Mesendoderm (in vitro differentiated cells): ENCODE results near the gene IFFO2. TPM values are rescaled to one million over a fixed set of nuclear protein-coding genes. Genes with fewer than 3 reads are reported as not detected.

Source experiments
- DNase-seq: peaks from one replicate; pipeline ENCODE4 v3.0.0; 2013
- H2AK5ac ChIP-seq: 2 replicates; pipeline ENCODE4 v1.6.1; 2013; ENCODE audit warnings: low read length, inconsistent platforms
- H2BK120ac ChIP-seq: 2 replicates; pipeline ENCODE4 v1.6.1; 2013; ENCODE audit warnings: low read depth, mild to moderate bottlenecking, low read length, moderate library complexity, mixed read lengths
- H2BK15ac ChIP-seq: replicated peaks from 2 replicates; pipeline ENCODE4 v1.6.1; 2013; ENCODE audit warnings: low read depth, mild to moderate bottlenecking, moderate library complexity
- H2BK5ac ChIP-seq: 2 replicates; pipeline ENCODE4 v1.6.1; 2013; ENCODE audit warnings: low read length, inconsistent platforms
- H3K18ac ChIP-seq: 2 replicates; pipeline ENCODE4 v1.6.1; 2013; ENCODE audit warnings: mild to moderate bottlenecking, low read length, mixed read lengths
- H3K23ac ChIP-seq: one replicate; pipeline ENCODE4 v1.6.1; 2013; ENCODE audit warnings: low read length
- H3K27ac ChIP-seq: 2 replicates; pipeline ENCODE4 v1.5.1; 2013; ENCODE audit warnings: low read depth, mild to moderate bottlenecking, inconsistent platforms, low read length, moderate library complexity
- H3K27me3 ChIP-seq: 2 replicates; pipeline ENCODE4 v1.6.1; 2013; ENCODE audit warnings: low read length, control low read depth, mild to moderate bottlenecking, inconsistent platforms; ENCODE audit not compliant: insufficient read depth, poor library complexity
- H3K36me3 ChIP-seq: 2 replicates; pipeline ENCODE4 v1.6.1; 2013; ENCODE audit warnings: low read length, inconsistent platforms; ENCODE audit not compliant: control insufficient read depth, insufficient read depth
- H3K4ac ChIP-seq: one replicate; pipeline ENCODE4 v1.6.1; 2013; ENCODE audit warnings: low read depth, mild to moderate bottlenecking, low read length, moderate library complexity
- H3K4me1 ChIP-seq: 2 replicates; pipeline ENCODE4 v1.6.1; 2013; ENCODE audit warnings: low read depth, low read length, inconsistent platforms; ENCODE audit not compliant: control insufficient read depth
- H3K4me2 ChIP-seq: 2 replicates; pipeline ENCODE4 v1.6.1; 2013; ENCODE audit warnings: low read length
- H3K4me3 ChIP-seq: 2 replicates; pipeline ENCODE4 v1.5.1; 2013; ENCODE audit warnings: mild to moderate bottlenecking, low read length
- H3K56ac ChIP-seq: one replicate; pipeline ENCODE4 v1.6.1; 2013; ENCODE audit warnings: low read length
- H3K79me1 ChIP-seq: 2 replicates; pipeline ENCODE4 v1.6.1; 2013; ENCODE audit warnings: low read length, inconsistent platforms
- H3K79me2 ChIP-seq: 2 replicates; pipeline ENCODE4 v1.6.1; 2013; ENCODE audit warnings: mild to moderate bottlenecking, low read length; ENCODE audit not compliant: control insufficient read depth, insufficient read depth
- H3K9ac ChIP-seq: 2 replicates; pipeline ENCODE4 v1.6.1; 2013; ENCODE audit warnings: low read length, inconsistent platforms
- H4K5ac ChIP-seq: one replicate; pipeline ENCODE4 v1.6.1; 2013; ENCODE audit warnings: low read length
- H4K8ac ChIP-seq: one replicate; pipeline ENCODE4 v1.6.1; 2013; ENCODE audit warnings: low read depth, mild to moderate bottlenecking, control low read depth, low read length, moderate library complexity
- WGBS: extraction: QIAGEN DNeasy Blood & Tissue Kit; methylation state at CpG from one replicate; pipeline ENCODE4 v1.1.7; 2013; ENCODE audit warnings: low lambda C conversion rate, missing lambda C conversion rate; ENCODE audit not compliant: insufficient coverage; ENCODE audit errors: extremely low coverage; 5-methylcytosine and 5-hydroxymethylcytosine counted together
- small RNA-seq: library from polyadenylated mRNA; stranded (forward); fragments of <200 nt; extraction: miRNeasy Mini kit (QIAGEN cat#:217004); gene quantifications from one replicate; pipeline ENCODE3, GENCODE V24; 2013; ENCODE audit not compliant: insufficient read depth

IFFO2 gene

DNA sequence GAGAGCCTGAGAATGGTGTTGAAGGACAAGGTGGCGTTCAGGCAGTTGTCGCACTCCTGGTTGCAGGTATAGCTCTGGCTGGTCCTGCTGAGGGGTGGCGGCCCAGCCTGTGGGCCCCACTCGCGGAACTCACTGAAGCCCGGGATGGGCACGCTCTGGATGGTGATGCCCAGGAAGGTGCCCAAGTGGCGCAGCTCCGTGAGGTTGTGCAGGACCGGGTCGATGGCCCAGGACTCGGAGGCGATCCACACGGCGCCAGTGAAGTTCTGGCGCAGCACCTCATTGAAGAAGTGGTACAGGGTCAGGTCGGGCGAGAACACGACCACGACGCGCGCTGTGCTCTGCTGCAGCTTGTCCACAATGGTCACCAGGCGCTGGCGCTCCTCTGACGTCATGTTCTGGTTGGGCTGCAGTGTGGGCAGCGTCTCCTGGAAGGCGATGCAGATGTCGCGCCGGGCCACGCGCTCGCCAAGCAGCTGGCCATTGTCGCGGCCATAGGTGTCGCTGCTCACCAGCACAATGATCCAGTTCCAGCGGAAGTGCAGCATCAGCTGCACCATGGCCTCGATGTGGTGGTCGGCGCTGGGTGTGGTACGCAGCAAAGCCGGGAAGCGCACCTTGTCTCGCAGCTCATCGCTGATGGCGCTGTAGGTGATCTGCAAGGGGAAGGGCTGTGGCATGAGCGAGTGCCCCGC is 102.0 kb downstream of the IFFO2 start:
- no peaks in the 10 kb centered on the region for H3K79me2 ChIP-seq
- H3K56ac ChIP-seq, result no peak overlapping the region
- H3K18ac ChIP-seq, result no peak overlapping the region
- WGBS, result no CpG with 5 or more reads among the region's 49 CpGs
- H3K4ac ChIP-seq, result no peak overlapping the region
- H2BK120ac ChIP-seq, result no peak overlapping the region
- no peak overlapping the region for H4K8ac ChIP-seq
- H3K36me3 ChIP-seq, result no peaks in the 10 kb centered on the region
- H3K23ac ChIP-seq, result no peak overlapping the region
- H2BK5ac ChIP-seq, result no peak overlapping the region
- no peak for DNase-seq
- no peak overlapping the region for H3K9ac ChIP-seq
- H3K4me3 ChIP-seq, result no peak overlapping the region
- no peak overlapping the region for H4K5ac ChIP-seq
- no peaks in the 10 kb centered on the region for H3K27me3 ChIP-seq
- no peak overlapping the region for H3K4me2 ChIP-seq
- H3K4me1 ChIP-seq, result no peaks in the 10 kb centered on the region
- H3K79me1 ChIP-seq, result no peaks in the 10 kb centered on the region
- H3K27ac ChIP-seq, result no peak overlapping the region
- no peak overlapping the region for H2AK5ac ChIP-seq
- no peak overlapping the region for H2BK15ac ChIP-seq

Small RNAs within 50 kb of the gene (small RNA-seq; reads per million reads assigned to genes)
- gene MIR1290 (not detected), gene MIR4695 (not detected)
